ENCODE measurements around the gene PLCB1.

PLCB1 gene

GRCh38 chr20:8322662-8323217 lies 190.7 kb downstream of the PLCB1 start:
- H3K79me1 ChIP-seq (ENCODE audit: low read length): no peaks in the 10 kb centered on the region
- H3K27ac ChIP-seq (ENCODE audit: low read depth, low read length): no peak overlapping the region
- no peak overlapping the region for H3K4me2 ChIP-seq (ENCODE audit: low read length)
- DNase-seq: no peak
- no peak overlapping the region for H3K9ac ChIP-seq (ENCODE audit: low read length)
- H4K91ac ChIP-seq (ENCODE audit: low read depth, low read length): no peak overlapping the region
- H2BK5ac ChIP-seq (ENCODE audit: low read depth, low read length, poor library complexity): no peak overlapping the region
- no peak overlapping the region for H3K23ac ChIP-seq (ENCODE audit: low read length)
- no peaks in the 10 kb centered on the region for H3K9me3 ChIP-seq (ENCODE audit: insufficient read depth, low read depth, low read length)
- no peak overlapping the region for H4K8ac ChIP-seq (ENCODE audit: low read depth, low read length)
- H3K4me1 ChIP-seq (ENCODE audit: control insufficient read depth in 1 of 2, insufficient read depth in 2 of 2, low read length in 2 of 2): peaks cover 0 to 3% of the 10 kb centered on the region in 2 experiments
- H3K27me3 ChIP-seq (ENCODE audit: insufficient read depth, low read length): no peaks in the 10 kb centered on the region
- no peak overlapping the region for H4K12ac ChIP-seq (ENCODE audit: low read depth, low read length)
- no peak overlapping the region for H3K4me3 ChIP-seq (ENCODE audit: low read depth, low read length)
- no peak overlapping the region for H3K18ac ChIP-seq (ENCODE audit: low read length)
- no peak overlapping the region for H2AK5ac ChIP-seq (ENCODE audit: low read length)
- H2AFZ ChIP-seq (ENCODE audit: insufficient read depth, low read length, poor library complexity): no peak overlapping the region
- H2BK12ac ChIP-seq (ENCODE audit: low read length): no peak overlapping the region
- WGBS (ENCODE audit: extremely low coverage, insufficient coverage, insufficient read length): no CpG with 5 or more reads among the region's 5 CpGs
- no peaks in the 10 kb centered on the region for H3K36me3 ChIP-seq (ENCODE audit: control insufficient read depth in 1 of 2, insufficient read depth in 2 of 2, low read length in 2 of 2)
- H2BK120ac ChIP-seq (ENCODE audit: insufficient read depth, low read length, poor library complexity): no peak overlapping the region
- H3K79me2 ChIP-seq (ENCODE audit: control insufficient read depth, insufficient read depth, low read length, poor library complexity): no peaks in the 10 kb centered on the region
- no peak overlapping the region for H3K4ac ChIP-seq (ENCODE audit: low read depth, low read length)
- no peak overlapping the region for H3K14ac ChIP-seq (ENCODE audit: low read length)

GRCh38 chr20:8326191-8326590 lies 194.1 kb downstream of the PLCB1 start:
- Histone ChIP-seq H3K27me3 (ENCODE audit: insufficient read depth, low read length) (no peaks in the 10 kb centered on the region), H3K36me3 (ENCODE audit: control insufficient read depth in 1 of 2, insufficient read depth in 2 of 2, low read length in 2 of 2) (no peaks in the 10 kb centered on the region)

GRCh38 chr20:8326899-8327298 lies 194.8 kb downstream of the PLCB1 start:
- no peak overlapping the region for H4K91ac ChIP-seq (ENCODE audit: low read depth, low read length)

More at GRCh38 chr20:8326191-8326590, 194.1 kb downstream of the PLCB1 start:
- H3K14ac ChIP-seq (ENCODE audit: low read length): no peak overlapping the region
- no peak overlapping the region for H4K8ac ChIP-seq (ENCODE audit: low read depth, low read length)
- no peak overlapping the region for H3K4me3 ChIP-seq (ENCODE audit: low read depth, low read length)
- H3K27ac ChIP-seq (ENCODE audit: low read depth, low read length): no peak overlapping the region
- no peak overlapping the region for H2BK5ac ChIP-seq (ENCODE audit: low read depth, low read length, poor library complexity)
- WGBS (ENCODE audit: extremely low coverage, insufficient coverage, insufficient read length): no CpG with 5 or more reads among the region's 3 CpGs
- no peaks in the 10 kb centered on the region for H3K79me2 ChIP-seq (ENCODE audit: control insufficient read depth, insufficient read depth, low read length, poor library complexity)
- no peak overlapping the region for H4K12ac ChIP-seq (ENCODE audit: low read depth, low read length)
- H2AFZ ChIP-seq (ENCODE audit: insufficient read depth, low read length, poor library complexity): no peak overlapping the region
- H3K4me1 ChIP-seq (ENCODE audit: control insufficient read depth in 1 of 2, insufficient read depth in 2 of 2, low read length in 2 of 2): peaks cover 3 to 6% of the 10 kb centered on the region in 2 experiments
- peak in 1 of 2 donors; percentile 54 for DNase-seq
- H2AK5ac ChIP-seq (ENCODE audit: low read length): no peak overlapping the region
- no peaks in the 10 kb centered on the region for H3K79me1 ChIP-seq (ENCODE audit: low read length)
- no peak overlapping the region for H3K9ac ChIP-seq (ENCODE audit: low read length)
- H4K91ac ChIP-seq (ENCODE audit: low read depth, low read length): no peak overlapping the region
- H3K18ac ChIP-seq (ENCODE audit: low read length): no peak overlapping the region
- no peak overlapping the region for H2BK12ac ChIP-seq (ENCODE audit: low read length)
- H3K9me3 ChIP-seq (ENCODE audit: insufficient read depth, low read depth, low read length): no peaks in the 10 kb centered on the region
- H2BK120ac ChIP-seq (ENCODE audit: insufficient read depth, low read length, poor library complexity): no peak overlapping the region
- H3K4ac ChIP-seq (ENCODE audit: low read depth, low read length): no peak overlapping the region
- no peak overlapping the region for H3K23ac ChIP-seq (ENCODE audit: low read length)
- H3K4me2 ChIP-seq (ENCODE audit: low read length): no peak overlapping the region

DNA sequence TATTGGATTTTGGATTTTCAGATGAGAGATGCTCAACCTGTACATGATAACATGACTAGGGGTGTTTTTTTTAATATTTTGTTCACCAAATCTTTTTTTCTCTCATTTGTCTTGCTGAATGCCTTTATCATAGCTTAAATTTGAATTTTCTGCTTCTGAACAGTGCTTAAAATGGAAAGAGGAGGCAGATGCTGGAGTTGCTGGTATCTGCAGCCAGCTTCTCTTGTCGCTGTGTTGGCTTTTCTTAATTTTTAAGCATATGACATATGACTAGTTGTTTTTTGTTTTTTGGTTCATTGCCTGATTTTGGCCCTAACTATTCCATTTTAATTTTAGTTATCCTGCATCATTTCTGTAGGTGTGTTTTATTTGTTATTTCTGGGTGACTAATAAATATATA lies 196.1 kb downstream of the PLCB1 start:
- Histone ChIP-seq H3K9me3 (ENCODE audit: insufficient read depth, low read depth, low read length) (no peaks in the 10 kb centered on the region), H4K8ac (ENCODE audit: low read depth, low read length) (no peak overlapping the region), H2AK5ac (ENCODE audit: low read length) (no peak overlapping the region), H4K91ac (ENCODE audit: low read depth, low read length) (no peak overlapping the region), H3K4ac (ENCODE audit: low read depth, low read length) (no peak overlapping the region), H2BK120ac (ENCODE audit: insufficient read depth, low read length, poor library complexity) (no peak overlapping the region), H3K23ac (ENCODE audit: low read length) (no peak overlapping the region), H3K4me3 (ENCODE audit: low read depth, low read length) (no peak overlapping the region), H3K18ac (ENCODE audit: low read length) (no peak overlapping the region), H2AFZ (ENCODE audit: insufficient read depth, low read length, poor library complexity) (no peak overlapping the region), H3K27me3 (ENCODE audit: insufficient read depth, low read length) (no peaks in the 10 kb centered on the region), H3K4me1 (ENCODE audit: control insufficient read depth in 1 of 2, insufficient read depth in 2 of 2, low read length in 2 of 2) (peaks cover 3 to 6% of the 10 kb centered on the region in 2 experiments), H3K27ac (ENCODE audit: low read depth, low read length) (no peak overlapping the region), H4K12ac (ENCODE audit: low read depth, low read length) (no peak overlapping the region), H3K14ac (ENCODE audit: low read length) (no peak overlapping the region), H2BK12ac (ENCODE audit: low read length) (no peak overlapping the region), H3K36me3 (ENCODE audit: control insufficient read depth in 1 of 2, insufficient read depth in 2 of 2, low read length in 2 of 2) (no peaks in the 10 kb centered on the region), H3K79me2 (ENCODE audit: control insufficient read depth, insufficient read depth, low read length, poor library complexity) (no peaks in the 10 kb centered on the region), H3K79me1 (ENCODE audit: low read length) (no peaks in the 10 kb centered on the region), H2BK5ac (ENCODE audit: low read depth, low read length, poor library complexity) (no peak overlapping the region), H3K4me2 (ENCODE audit: low read length) (no peak overlapping the region), H3K9ac (ENCODE audit: low read length) (no peak overlapping the region)
- DNase-seq: no peak
- WGBS (ENCODE audit: extremely low coverage, insufficient coverage, insufficient read length): no CpG with 5 or more reads among the region's 1 CpG

More at GRCh38 chr20:8326899-8327298, 194.8 kb downstream of the PLCB1 start:
- Histone ChIP-seq H3K4me3 (ENCODE audit: low read depth, low read length) (no peak overlapping the region), H3K27ac (ENCODE audit: low read depth, low read length) (no peak overlapping the region), H3K23ac (ENCODE audit: low read length) (no peak overlapping the region), H3K79me1 (ENCODE audit: low read length) (no peaks in the 10 kb centered on the region), H3K9ac (ENCODE audit: low read length) (no peak overlapping the region), H4K8ac (ENCODE audit: low read depth, low read length) (no peak overlapping the region), H3K27me3 (ENCODE audit: insufficient read depth, low read length) (no peaks in the 10 kb centered on the region), H3K14ac (ENCODE audit: low read length) (no peak overlapping the region), H2AFZ (ENCODE audit: insufficient read depth, low read length, poor library complexity) (no peak overlapping the region), H3K79me2 (ENCODE audit: control insufficient read depth, insufficient read depth, low read length, poor library complexity) (no peaks in the 10 kb centered on the region), H3K4me1 (ENCODE audit: control insufficient read depth in 1 of 2, insufficient read depth in 2 of 2, low read length in 2 of 2) (peaks cover 3 to 6% of the 10 kb centered on the region in 2 experiments), H2BK120ac (ENCODE audit: insufficient read depth, low read length, poor library complexity) (no peak overlapping the region), H3K36me3 (ENCODE audit: control insufficient read depth in 1 of 2, insufficient read depth in 2 of 2, low read length in 2 of 2) (no peaks in the 10 kb centered on the region), H3K9me3 (ENCODE audit: insufficient read depth, low read depth, low read length) (no peaks in the 10 kb centered on the region), H2BK5ac (ENCODE audit: low read depth, low read length, poor library complexity) (no peak overlapping the region), H2BK12ac (ENCODE audit: low read length) (no peak overlapping the region), H3K4ac (ENCODE audit: low read depth, low read length) (no peak overlapping the region), H3K18ac (ENCODE audit: low read length) (no peak overlapping the region), H4K12ac (ENCODE audit: low read depth, low read length) (no peak overlapping the region), H3K4me2 (ENCODE audit: low read length) (no peak overlapping the region), H2AK5ac (ENCODE audit: low read length) (no peak overlapping the region)
- DNase-seq: no peak
- WGBS (ENCODE audit: extremely low coverage, insufficient coverage, insufficient read length): no CpG with 5 or more reads among the region's 5 CpGs

Measured in trophoblast cell (in vitro differentiated cells and primary cell).